ENCODE data around the gene KDM5B.

KDM5B gene

DNA sequence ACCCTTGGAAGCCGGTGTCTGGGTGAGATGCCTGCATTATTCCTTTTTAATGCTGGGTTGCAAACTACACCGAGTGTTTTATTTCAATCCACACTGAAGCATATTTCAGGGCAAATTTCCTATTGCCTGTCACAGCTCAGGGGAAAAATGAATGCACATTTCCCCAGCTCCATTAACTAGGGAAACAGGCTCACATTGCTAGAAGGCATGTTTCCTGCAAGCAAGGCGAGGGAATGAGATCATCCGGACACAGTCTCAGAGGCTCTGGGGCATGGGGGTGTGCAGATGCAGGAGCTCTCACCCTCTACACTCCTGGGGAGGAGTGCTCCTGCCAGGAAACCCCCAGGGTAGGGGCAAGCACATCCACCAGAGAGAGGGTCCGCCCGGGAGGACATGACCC lies 122.6 kb downstream of the KDM5B start:
- no peak for DNase-seq (ENCODE audit: low read depth, low spot score)

- DNase-seq (ENCODE audit: low read depth, low spot score) = no peak
Observed at GRCh38 chr1:202684716-202685115, 123.5 kb downstream of the KDM5B start.

DNA sequence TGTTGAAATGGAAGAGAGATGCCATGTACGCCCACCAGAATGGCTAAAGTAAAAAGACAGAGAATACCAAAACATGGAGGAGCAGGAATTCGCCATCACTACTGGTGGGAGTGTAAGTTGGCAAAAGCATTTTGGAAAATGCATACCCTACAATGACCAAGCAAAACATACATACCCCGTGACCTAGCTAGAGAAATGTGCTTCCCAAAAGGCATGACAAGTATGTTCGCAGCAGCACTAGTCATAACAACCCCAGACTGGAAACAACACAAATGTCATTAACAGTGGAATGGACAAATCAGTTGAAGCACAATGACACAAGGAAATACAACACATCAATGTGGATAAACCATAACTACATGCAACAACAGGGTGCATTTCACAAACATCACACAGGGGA lies 125.2 kb downstream of the KDM5B start:
- no peak for DNase-seq (ENCODE audit: low read depth, low spot score)

- no peak for DNase-seq (ENCODE audit: low read depth, low spot score)
Observed at GRCh38 chr1:202682477-202682876, 125.7 kb downstream of the KDM5B start.

DNA sequence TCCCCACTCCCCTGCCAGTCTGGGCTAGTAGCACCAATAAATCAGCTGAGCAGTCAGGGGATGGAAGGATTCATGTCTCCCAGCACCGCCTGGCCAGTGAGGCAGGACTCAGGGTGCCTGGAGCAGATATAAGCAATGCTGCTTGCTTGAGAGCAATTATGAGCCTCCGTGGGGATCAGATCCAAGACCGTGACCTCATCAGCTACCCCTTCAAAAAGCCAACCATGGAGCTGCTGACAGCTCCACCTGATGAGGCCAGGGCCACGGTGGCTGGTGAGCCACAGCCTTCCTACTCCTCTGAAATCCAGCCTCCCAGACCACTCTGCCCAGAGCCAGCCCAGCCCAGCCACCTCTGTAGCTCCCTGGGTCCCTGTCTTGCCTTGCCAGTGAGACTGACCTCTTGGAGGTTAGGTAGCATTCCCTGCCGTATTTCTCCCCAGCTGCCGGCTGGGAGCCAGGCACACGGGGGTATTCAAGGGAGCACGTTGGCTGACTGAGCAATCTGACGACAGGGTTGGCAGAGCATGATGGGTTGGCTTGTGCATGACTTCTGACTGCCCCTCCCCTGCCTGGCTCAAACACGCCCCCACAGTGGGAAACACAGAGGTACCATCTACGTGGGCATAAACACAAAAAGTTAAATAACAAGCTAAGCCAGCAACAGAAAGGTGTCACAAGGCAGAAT lies 126.3 kb downstream of the KDM5B start:
- DNase-seq (ENCODE audit: low read depth, low spot score) = no peak

GRCh38 chr1:202680586-202681352 lies 127.5 kb downstream of the KDM5B start:
- DNase-seq (ENCODE audit: low read depth, low spot score) = no peak

GRCh38 chr1:202679406-202680177 lies 128.6 kb downstream of the KDM5B start:
- DNase-seq (ENCODE audit: low read depth, low spot score) = no peak

DNA sequence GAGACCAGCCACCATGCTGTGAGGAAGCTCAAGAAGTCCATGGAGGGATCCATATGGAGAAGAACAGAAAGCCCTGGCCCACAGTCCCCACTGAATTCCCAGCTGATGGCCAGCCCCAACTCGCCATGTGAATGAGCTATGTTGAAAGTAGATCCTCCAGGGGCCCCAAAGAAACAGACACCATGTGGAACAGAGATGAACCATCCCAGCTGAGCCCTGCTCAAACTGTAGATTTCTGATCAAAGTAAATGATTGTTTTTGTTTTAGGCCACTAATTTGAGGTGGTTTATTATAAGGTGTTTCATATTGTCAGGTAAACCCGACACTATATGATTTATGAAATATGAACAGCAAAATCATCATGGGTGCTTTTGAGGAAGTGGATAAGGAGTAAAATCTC lies 130.8 kb downstream of the KDM5B start:
- DNase-seq (ENCODE audit: low read depth, low spot score) = no peak

Data from activated CD4-positive, CD25-positive, alpha-beta regulatory T cell treated with anti-CD3 and anti-CD28 coated beads, Interleukin-2, amount 50 U/mL, for 16 hours (primary cell).